H9 (cell line): ENCODE results near the gene DHRSX. TPM values are rescaled to one million over a fixed set of nuclear protein-coding genes. Genes with fewer than 3 reads are reported as not detected.

ENCODE experiments used
- DNase-seq: peaks from one replicate; pipeline ENCODE4 v3.0.0-alpha.2; 2017
- H2AFZ ChIP-seq: one replicate; pipeline ENCODE4 v1.6.1; 2013; ENCODE audit warnings: mild to moderate bottlenecking, low read length, control low read depth, moderate library complexity
- H2AK5ac ChIP-seq: 2 replicates; pipeline ENCODE4 v1.6.1; 2013; ENCODE audit warnings: low read length, control low read depth, mixed read lengths; ENCODE audit not compliant: insufficient read length
- H2BK120ac ChIP-seq: one replicate; pipeline ENCODE4 v1.6.1; 2013; ENCODE audit warnings: low read depth, mild to moderate bottlenecking, low read length, control low read depth, inconsistent platforms; ENCODE audit not compliant: poor library complexity, severe bottlenecking
- H2BK12ac ChIP-seq: 2 replicates; pipeline ENCODE4 v1.6.1; 2013; ENCODE audit warnings: low read length, control low read depth, mixed read lengths, low read depth; ENCODE audit not compliant: insufficient read length
- H2BK15ac ChIP-seq: 2 replicates; pipeline ENCODE4 v1.6.1; 2013; ENCODE audit warnings: low read depth, low read length, control low read depth
- H2BK20ac ChIP-seq: one replicate; pipeline ENCODE4 v1.6.1; 2013; ENCODE audit warnings: low read depth, mild to moderate bottlenecking, low read length, control low read depth, inconsistent platforms; ENCODE audit not compliant: poor library complexity, severe bottlenecking
- H2BK5ac ChIP-seq: 2 replicates; pipeline ENCODE4 v1.6.1; 2013; ENCODE audit warnings: low read length, control low read depth, mixed read lengths; ENCODE audit not compliant: insufficient read length
- H3K14ac ChIP-seq: 2 replicates; pipeline ENCODE4 v1.6.1; 2013; ENCODE audit warnings: low read length, control low read depth; ENCODE audit not compliant: insufficient read depth
- H3K18ac ChIP-seq: 2 replicates; pipeline ENCODE4 v1.6.1; 2013; ENCODE audit warnings: low read depth, mild to moderate bottlenecking, mixed read lengths, low read length, control low read depth; ENCODE audit not compliant: insufficient read length
- H3K23ac ChIP-seq: 2 replicates; pipeline ENCODE4 v1.6.1; 2013; ENCODE audit warnings: low read length, control low read depth, mixed read lengths, low read depth; ENCODE audit not compliant: insufficient read length
- H3K23me2 ChIP-seq: 2 replicates; pipeline ENCODE4 v1.6.1; 2013; ENCODE audit warnings: low read depth, mild to moderate bottlenecking, mixed read lengths, low read length, control low read depth; ENCODE audit not compliant: insufficient read length, poor library complexity, severe bottlenecking
- H3K27ac ChIP-seq: 2 replicates; pipeline ENCODE4 v1.5.1; 2013; ENCODE audit warnings: low read length, control low read depth, mixed read lengths, low read depth; ENCODE audit not compliant: insufficient read length
- H3K27me3 ChIP-seq: 2 replicates; pipeline ENCODE4 v1.6.1; 2013; ENCODE audit warnings: low read length, control low read depth, inconsistent platforms; ENCODE audit not compliant: insufficient read depth
- H3K4ac ChIP-seq: 2 replicates; pipeline ENCODE4 v1.6.1; 2013; ENCODE audit warnings: low read depth, mild to moderate bottlenecking, control low read depth, inconsistent platforms, low read length, moderate library complexity
- H3K4me1 ChIP-seq: 2 replicates; pipeline ENCODE4 v1.6.1; 2013; ENCODE audit warnings: low read length, control low read depth, inconsistent platforms; ENCODE audit not compliant: insufficient read depth
- H3K4me2 ChIP-seq: 2 replicates; pipeline ENCODE4 v1.6.1; 2013; ENCODE audit warnings: low read length, control low read depth, mixed read lengths; ENCODE audit not compliant: insufficient read length, insufficient read depth
- H3K56ac ChIP-seq: 2 replicates; pipeline ENCODE4 v1.6.1; 2013; ENCODE audit warnings: low read depth, mild to moderate bottlenecking, mixed read lengths, low read length, control low read depth; ENCODE audit not compliant: insufficient read length
- H3K79me1 ChIP-seq: 2 replicates; pipeline ENCODE4 v1.6.1; 2013; ENCODE audit warnings: low read depth, mild to moderate bottlenecking, moderate library complexity, low read length, control low read depth, inconsistent platforms; ENCODE audit not compliant: insufficient read depth, poor library complexity, severe bottlenecking
- H3K79me2 ChIP-seq: 2 replicates; pipeline ENCODE4 v1.6.1; 2013; ENCODE audit warnings: low read length, control low read depth, inconsistent platforms; ENCODE audit not compliant: insufficient read depth
- H3K9ac ChIP-seq: 2 replicates; pipeline ENCODE4 v1.6.1; 2013; ENCODE audit warnings: low read length, control low read depth, mixed read lengths; ENCODE audit not compliant: insufficient read length; ENCODE audit errors: extremely low read depth
- H3K9me3 ChIP-seq: one replicate; pipeline ENCODE4 v1.6.1; 2013; ENCODE audit warnings: low read depth, low read length, inconsistent platforms; ENCODE audit not compliant: control insufficient read depth
- H3T11ph ChIP-seq: one replicate; pipeline ENCODE4 v1.6.1; 2013; ENCODE audit warnings: mild to moderate bottlenecking, low read length, control low read depth, inconsistent platforms
- H4K20me1 ChIP-seq: one replicate; pipeline ENCODE4 v1.6.1; 2013; ENCODE audit not compliant: control insufficient read depth, insufficient read length, insufficient read depth
- H4K5ac ChIP-seq: 2 replicates; pipeline ENCODE4 v1.6.1; 2013; ENCODE audit warnings: low read depth, mild to moderate bottlenecking, mixed read lengths, low read length, control low read depth; ENCODE audit not compliant: insufficient read length
- H4K8ac ChIP-seq: replicated peaks from 2 replicates; pipeline ENCODE4 v1.6.1; 2013; ENCODE audit warnings: low read length, control low read depth, mixed read lengths, low read depth; ENCODE audit not compliant: insufficient read length
- H4K91ac ChIP-seq: 2 replicates; pipeline ENCODE4 v1.6.1; 2013; ENCODE audit warnings: low read depth, mild to moderate bottlenecking, moderate library complexity, mixed read lengths, low read length, control low read depth; ENCODE audit not compliant: insufficient read length
- H3K27ac Mint-ChIP-seq, 3 experiments: 2 replicates in 2 of 3; 3 replicates in 1 of 3; pipeline ENCODE4 v1.8.0; 2020 to 2021; ENCODE audit warnings: mixed read lengths in 3 of 3, mild to moderate bottlenecking in 1 of 3, moderate library complexity in 1 of 3
- H3K27me3 Mint-ChIP-seq: 2 replicates; pipeline ENCODE4 v1.8.0; 2021; ENCODE audit warnings: low read depth, mild to moderate bottlenecking, moderate library complexity, mixed read lengths
- H3K36me3 Mint-ChIP-seq, 3 experiments: 2 replicates in 2 of 3; 3 replicates in 1 of 3; pipeline ENCODE4 v1.8.0; 2020 to 2021; ENCODE audit warnings: low read depth in 3 of 3, mixed read lengths in 3 of 3; ENCODE audit not compliant: insufficient read depth in 1 of 3
- H3K4me1 Mint-ChIP-seq, 2 experiments: 2 replicates each; pipeline ENCODE4 v1.8.0; 2020; ENCODE audit warnings: mixed read lengths in 2 of 2
- H3K4me3 Mint-ChIP-seq, 2 experiments: 2 replicates in 1 of 2; 3 replicates in 1 of 2; pipeline ENCODE4 v1.8.0; 2020 to 2021; ENCODE audit warnings: mild to moderate bottlenecking in 2 of 2, mixed read lengths in 2 of 2, moderate library complexity in 1 of 2
- H3K9me3 Mint-ChIP-seq, 2 experiments: 2 replicates in 1 of 2; 3 replicates in 1 of 2; pipeline ENCODE4 v1.8.0; 2020; ENCODE audit warnings: mild to moderate bottlenecking in 2 of 2, mixed read lengths in 2 of 2, moderate library complexity in 1 of 2
- CTCF ChIP-seq: fragments of 200-600 bp; sonication (generic); conservative IDR thresholded peaks from 3 replicates; pipeline ENCODE4 v1.8.0; 2021; ENCODE audit warnings: antibody characterized with exemption, mild to moderate bottlenecking
- WGBS: extraction: QIAGEN DNeasy Blood & Tissue Kit; methylation state at CpG from one replicate; pipeline ENCODE4 v1.1.7; 2013; ENCODE audit warnings: missing lambda C conversion rate, low lambda C conversion rate, mixed read lengths; ENCODE audit not compliant: insufficient read length; ENCODE audit errors: extremely low coverage; 5-methylcytosine and 5-hydroxymethylcytosine counted together
- total RNA-seq: library from RNA; stranded (reverse); gene quantifications from 2 replicates; pipeline ENCODE4 v1.2.1, GENCODE V29; 2021

DHRSX gene
- total RNA-seq, 1 experiment from 2014 or later: 44.0 TPM

GRCh38 chrX:2371026-2371711 lies 129.6 kb downstream of the DHRSX start:
- no peaks in the 10 kb centered on the region; the same call in 1 of the 2 replicates for H3K4me1 ChIP-seq
- no peak overlapping the region for H3K56ac ChIP-seq
- H4K20me1 ChIP-seq: no peaks in the 10 kb centered on the region
- Mint-ChIP-seq H3K27ac (peak overlapping the region; percentile 16 to 71 (median 53); a peak in 4 of 7 replicates), H3K4me3 (no peak overlapping the region), H3K9me3 (no peaks in the 10 kb centered on the region; a peak in 1 of 5 replicates), H3K27me3 (no peaks in the 10 kb centered on the region), H3K4me1 (peaks cover 16 to 20% of the 10 kb centered on the region in 2 experiments), H3K36me3 (peaks cover 11 to 29% (median 24%) of the 10 kb centered on the region in 3 experiments)
- no peak overlapping the region for H3K4me2 ChIP-seq
- H3K9me3 ChIP-seq: no peaks in the 10 kb centered on the region
- peak; percentile 70 for DNase-seq
- H4K91ac ChIP-seq: no peak overlapping the region
- no peak overlapping the region for H2AK5ac ChIP-seq
- no peak overlapping the region for H3K14ac ChIP-seq
- H2BK5ac ChIP-seq: no peak overlapping the region
- no peaks in the 10 kb centered on the region for H3K79me2 ChIP-seq
- H3K27me3 ChIP-seq: no peaks in the 10 kb centered on the region
- H2BK12ac ChIP-seq: no peak overlapping the region
- no peak overlapping the region for H3K4ac ChIP-seq
- WGBS: no CpG with 5 or more reads among the region's 20 CpGs
- H2AFZ ChIP-seq: no peak overlapping the region
- no peak overlapping the region for H3K18ac ChIP-seq
- no peak overlapping the region for H4K5ac ChIP-seq
- H2BK120ac ChIP-seq: no peak overlapping the region
- no peak overlapping the region for H4K8ac ChIP-seq
- H3T11ph ChIP-seq: no peak overlapping the region
- no peaks in the 10 kb centered on the region for H3K23me2 ChIP-seq
- H3K23ac ChIP-seq: no peak overlapping the region
- H3K79me1 ChIP-seq: no peaks in the 10 kb centered on the region
- H2BK20ac ChIP-seq: no peak overlapping the region
- H2BK15ac ChIP-seq: no peak overlapping the region
- no peak overlapping the region for H3K27ac ChIP-seq
- no peak overlapping the region for H3K9ac ChIP-seq
- no peak for TF ChIP-seq CTCF
